IMR-90 (cell line): ENCODE results near the gene RGN. TPM values are rescaled to one million over a fixed set of nuclear protein-coding genes. Genes with fewer than 3 reads are reported as not detected.

ENCODE experiments used
- ATAC-seq: fragments of 200-7000 bp; cut with Tn5 transposase; 2 replicates; pipeline ENCODE4 v1.9.1; 2020; ENCODE audit warnings: low read depth, mild to moderate bottlenecking, moderate library complexity
- BruUV-seq: library from RNA; stranded (reverse); fragments of 400-500 nt; replicated peaks from 2 replicates; lab custom pipeline; 2021; lab: Mats Ljungman, UMichigan
- CTCF ChIA-PET: fragments of 300-600 bp; formaldehyde crosslinking; extraction: SDS; loops from one replicate; lab custom pipeline; 2021; ENCODE audit warnings: antibody characterized with exemption; lab: Yijun Ruan, JAX
- POLR2A ChIA-PET: fragments of 300-600 bp; sonication (Branson Sonifier 250); formaldehyde crosslinking; loops from one replicate; lab custom pipeline; 2022; ENCODE audit warnings: antibody characterized with exemption; ENCODE audit not compliant: unreplicated experiment; lab: Charles Lee
- DNase-seq: peaks from one replicate; pipeline ENCODE4 v3.0.0; 2013
- H2AFZ ChIP-seq: replicated peaks from 2 replicates; pipeline ENCODE3; 2013; ENCODE audit warnings: low read length, mild to moderate bottlenecking; ENCODE audit not compliant: poor library complexity
- H2AK5ac ChIP-seq: 2 replicates; pipeline ENCODE4 v1.6.1; 2013; ENCODE audit warnings: low read depth, low read length, inconsistent platforms
- H2AK9ac ChIP-seq: replicated peaks from 2 replicates; pipeline ENCODE3; 2013; ENCODE audit warnings: mild to moderate bottlenecking, low read depth, low read length, moderate library complexity; ENCODE audit not compliant: poor library complexity
- H2BK120ac ChIP-seq: 2 replicates; pipeline ENCODE4 v1.6.1; 2013; ENCODE audit warnings: low read depth, low read length, inconsistent platforms
- H2BK15ac ChIP-seq: 3 replicates; pipeline ENCODE4 v1.6.1; 2013; ENCODE audit warnings: low read depth, low read length, inconsistent platforms
- H2BK20ac ChIP-seq: 2 replicates; pipeline ENCODE4 v1.6.1; 2013; ENCODE audit warnings: low read depth, mild to moderate bottlenecking, inconsistent platforms, low read length, moderate library complexity
- H2BK5ac ChIP-seq: 2 replicates; pipeline ENCODE4 v1.6.1; 2013; ENCODE audit warnings: mild to moderate bottlenecking, low read depth, low read length, inconsistent platforms; ENCODE audit not compliant: poor library complexity, severe bottlenecking
- H3K14ac ChIP-seq: replicated peaks from 2 replicates; pipeline ENCODE4 v1.6.1; 2013; ENCODE audit warnings: low read depth, low read length, inconsistent platforms
- H3K18ac ChIP-seq: 2 replicates; pipeline ENCODE4 v1.6.1; 2013; ENCODE audit warnings: low read depth, low read length, control low read depth
- H3K23ac ChIP-seq: 2 replicates; pipeline ENCODE4 v1.6.1; 2013; ENCODE audit warnings: low read depth, low read length, inconsistent platforms
- H3K27ac ChIP-seq: 2 replicates; pipeline ENCODE4 v1.5.1; 2013; ENCODE audit warnings: mild to moderate bottlenecking, control low read depth, low read length; ENCODE audit not compliant: insufficient read depth
- H3K27me3 ChIP-seq: 2 replicates; pipeline ENCODE4 v1.6.1; 2013; ENCODE audit warnings: low read length; ENCODE audit not compliant: control insufficient read depth, insufficient read depth
- H3K36me3 ChIP-seq: 2 replicates; pipeline ENCODE4 v1.6.1; 2013; ENCODE audit warnings: low read length, mixed read lengths; ENCODE audit not compliant: control insufficient read depth, insufficient read depth
- H3K4ac ChIP-seq: 2 replicates; pipeline ENCODE4 v1.6.1; 2013; ENCODE audit warnings: low read depth, low read length, inconsistent platforms
- H3K4me1 ChIP-seq: 2 replicates; pipeline ENCODE4 v1.6.1; 2013; ENCODE audit warnings: low read length, mixed read lengths; ENCODE audit not compliant: control insufficient read depth, insufficient read depth
- H3K4me2 ChIP-seq: 2 replicates; pipeline ENCODE4 v1.6.1; 2013; ENCODE audit warnings: low read depth, mild to moderate bottlenecking, control low read depth, low read length, moderate library complexity
- H3K4me3 ChIP-seq: 2 replicates; pipeline ENCODE4 v1.5.1; 2013; ENCODE audit warnings: low read depth, mild to moderate bottlenecking, control low read depth, low read length, moderate library complexity; ENCODE audit not compliant: insufficient read depth
- H3K56ac ChIP-seq: 2 replicates; pipeline ENCODE4 v1.6.1; 2013; ENCODE audit warnings: low read length, inconsistent platforms; ENCODE audit not compliant: insufficient read depth; ENCODE audit errors: extremely low read depth
- H3K79me1 ChIP-seq, 2 experiments: 2 replicates each; pipeline ENCODE4 v1.6.1; 2013; ENCODE audit warnings: low read length in 2 of 2, inconsistent platforms in 1 of 2, low read depth in 1 of 2
- H3K9ac ChIP-seq: 2 replicates; pipeline ENCODE4 v1.6.1; 2013; ENCODE audit warnings: low read depth, low read length, control low read depth
- H3K9me1 ChIP-seq: 2 replicates; pipeline ENCODE4 v1.6.1; 2013; ENCODE audit warnings: low read length, inconsistent platforms; ENCODE audit not compliant: insufficient read depth
- H3K9me3 ChIP-seq: 2 replicates; pipeline ENCODE4 v1.6.1; 2013; ENCODE audit warnings: low read length; ENCODE audit not compliant: control insufficient read depth, insufficient read depth
- H4K20me1 ChIP-seq: 2 replicates; pipeline ENCODE4 v1.6.1; 2013; ENCODE audit warnings: low read length, inconsistent platforms; ENCODE audit not compliant: insufficient read depth
- H4K5ac ChIP-seq: 2 replicates; pipeline ENCODE4 v1.6.1; 2013; ENCODE audit warnings: mild to moderate bottlenecking, low read depth, low read length, control low read depth
- H4K8ac ChIP-seq, 2 experiments: 2 replicates each; pipeline ENCODE4 v1.6.1; 2013; ENCODE audit warnings: low read depth in 2 of 2, low read length in 2 of 2, control low read depth in 1 of 2, inconsistent platforms in 1 of 2
- H4K91ac ChIP-seq: 2 replicates; pipeline ENCODE4 v1.6.1; 2013; ENCODE audit warnings: low read depth, low read length, inconsistent platforms; ENCODE audit not compliant: insufficient read depth
- BHLHE40 ChIP-seq: fragments of 150-350 bp; IDR thresholded peaks from 2 replicates; pipeline ENCODE4 v1.6.1; 2016; ENCODE audit warnings: mild to moderate bottlenecking, low read depth, low read length
- CEBPB ChIP-seq: IDR thresholded peaks from 2 replicates; pipeline ENCODE4 v1.6.1; 2012; ENCODE audit warnings: low read depth, low read length, improper control_type of control experiment
- CHD1 ChIP-seq: IDR thresholded peaks from 2 replicates; pipeline ENCODE4 v1.6.1; 2012; ENCODE audit warnings: low read depth, low read length, improper control_type of control experiment
- CTCF ChIP-seq: conservative IDR thresholded peaks from 2 replicates; pipeline ENCODE4 v1.5.1; 2012; ENCODE audit warnings: mild to moderate bottlenecking, low read depth, low read length, improper control_type of control experiment
- FOS ChIP-seq: fragments of 150-350 bp; IDR thresholded peaks from 2 replicates; pipeline ENCODE4 v1.6.1; 2016; ENCODE audit warnings: low read depth, low read length
- MAFK ChIP-seq: IDR thresholded peaks from 2 replicates; pipeline ENCODE4 v1.6.1; 2012; ENCODE audit warnings: low read depth, low read length, improper control_type of control experiment
- MAZ ChIP-seq: IDR thresholded peaks from 2 replicates; pipeline ENCODE4 v1.6.1; 2012; ENCODE audit warnings: low read depth, mild to moderate bottlenecking, low read length, improper control_type of control experiment, moderate library complexity, borderline replicate concordance
- MXI1 ChIP-seq: IDR thresholded peaks from 2 replicates; pipeline ENCODE4 v1.6.1; 2012; ENCODE audit warnings: low read depth, mild to moderate bottlenecking, low read length, moderate library complexity, borderline replicate concordance
- POLR2A ChIP-seq: IDR thresholded peaks from 2 replicates; pipeline ENCODE4 v1.6.1; 2012; ENCODE audit warnings: mild to moderate bottlenecking, low read depth, low read length
- RAD21 ChIP-seq: IDR thresholded peaks from 2 replicates; pipeline ENCODE4 v1.6.1; 2012; ENCODE audit warnings: low read length, improper control_type of control experiment
- RFX5 ChIP-seq: IDR thresholded peaks from 2 replicates; pipeline ENCODE4 v1.8.0; 2012; ENCODE audit warnings: low read depth, mild to moderate bottlenecking, low read length, moderate library complexity
- SMC3 ChIP-seq: fragments of 150-350 bp; IDR thresholded peaks from 2 replicates; pipeline ENCODE4 v1.6.1; 2016; ENCODE audit warnings: low read depth, mild to moderate bottlenecking, antibody characterized with exemption, low read length, moderate library complexity
- WGBS, 2 experiments: methylation state at CpG; one replicate each; pipeline versions ENCODE4 v1.1.5 to v1.1.7; 2013; ENCODE audit warnings: missing lambda C conversion rate in 2 of 2; ENCODE audit not compliant: insufficient read length in 1 of 2; ENCODE audit errors: extremely low coverage in 2 of 2; 5-methylcytosine and 5-hydroxymethylcytosine counted together
- dilution Hi-C: fragments of 300-500 bp; cut with HindIII; formaldehyde crosslinking; loops from one replicate; pipeline ENCODE4 v1.14.3; 2018; ENCODE audit warnings: low sequenced_read_pairs; ENCODE audit not compliant: unreplicated experiment
- in situ Hi-C: fragments of 300-500 bp; cut with MboI; formaldehyde crosslinking; loops from 3 replicates; pipeline ENCODE4 v1.14.3; 2019; ENCODE audit warnings: low sequenced_read_pairs, inconsistent platforms, mixed read lengths
- intact Hi-C: fragments of 100-400 bp; cut with micrococcal nuclease; formaldehyde crosslinking; loops from 2 replicates; pipeline ENCODE4 v1.10.0; 2022
- polyA plus RNA-seq, 3 experiments: library from polyadenylated mRNA; depleted of rRNA; stranded (reverse); fragments of >200 nt; gene quantifications; 2 replicates each; pipeline ENCODE4 v1.2.3, GENCODE V29; 2012; ENCODE audit warnings: low replicate concordance in 1 of 3
- total RNA-seq: library from RNA; depleted of rRNA; stranded (reverse); fragments of >200 nt; gene quantifications from 2 replicates; pipeline ENCODE4 v1.2.3, GENCODE V29; 2012
- TF ChIP-seq, protein P1 (sequence below): fragments of 150-350 bp; IDR thresholded peaks from 2 replicates; pipeline ENCODE4 v1.6.1; 2017; ENCODE audit warnings: mild to moderate bottlenecking, antibody characterized with exemption, low read length, low read depth

Gene RGN
- total and polyA plus RNA-seq, 2 of the 4 experiments (the other 2 are of a cell fraction), result 0.18 to 0.26 TPM

GRCh38 chrX:47129157-47129898, 51.1 kb downstream of the RGN start:
- in situ Hi-C loops, result no loop called here
- DNase-seq (peak; percentile 95), ATAC-seq (peak; percentile 99)
- peak overlapping the region; percentile 49 for H3K18ac ChIP-seq
- H3K14ac ChIP-seq, result peak overlapping the region; percentile 87
- CTCF ChIA-PET, result interaction anchor here (0.5 to 0.8 kb wide), 2 partner anchors 36 to 401 kb away, joined by 3 read pairs; no protein-coding TSS in a partner anchor
- dilution Hi-C loops, result no loop called here
- H3K56ac ChIP-seq, result 0 out of 2 replicates have a peak overlapping the region, but pooled peaks have one; percentile 81
- peak overlapping the region; percentile 89 for H3K4me3 ChIP-seq
- H4K5ac ChIP-seq, result peak overlapping the region; percentile 83
- no peaks in the 10 kb centered on the region for H3K9me1 ChIP-seq
- H2BK15ac ChIP-seq, result peak overlapping the region; percentile 6; the same call in 1 of the 3 replicates
- H3K27me3 ChIP-seq, result peaks cover 6% of the 10 kb centered on the region
- H3K23ac ChIP-seq, result 0 out of 2 replicates have a peak overlapping the region, but pooled peaks have one; percentile 69
- peaks cover 0 to 2% of the 10 kb centered on the region in 2 experiments; a peak in 3 of 4 replicates for H3K79me1 ChIP-seq
- peak overlapping the region; percentile 87 for H3K9ac ChIP-seq
- H2AK9ac ChIP-seq, result peak overlapping the region; percentile 62
- POLR2A ChIA-PET, result interaction anchor here (0.7 to 1.0 kb wide), 2 partner anchors 11 to 16 kb away, joined by 3 read pairs; partner anchors contain the start of gene RBM10
- H2BK20ac ChIP-seq, result no peak overlapping the region
- peak overlapping the region; percentile 82 to 86 for H4K8ac ChIP-seq
- peak overlapping the region; percentile 61 for H2BK5ac ChIP-seq
- H3K4me2 ChIP-seq, result peak overlapping the region; percentile 66
- H2AK5ac ChIP-seq, result no peak overlapping the region
- no peaks in the 10 kb centered on the region for H3K36me3 ChIP-seq
- peak overlapping the region; percentile 65; the same call in 1 of the 2 replicates for H2BK120ac ChIP-seq
- H3K9me3 ChIP-seq, result no peaks in the 10 kb centered on the region
- H3K27ac ChIP-seq, result peak overlapping the region; percentile 77
- 35% methylated on average over 12 of the region's 31 CpGs; no CpG with 5 or more reads in 1 of the 2 experiments for WGBS, 2 experiments
- TF ChIP-seq RFX5 (no peak), CTCF (no peak), CHD1 (no peak), FOS (peak; percentile 42; the same call in 1 of the 2 replicates), POLR2A (no peak; the same call in 1 of the 2 replicates), MAFK (no peak), MXI1 (0 out of 2 replicates have a peak, but pooled peaks have one; percentile 58), BHLHE40 (no peak), MAZ (no peak; the same call in 1 of the 2 replicates), RAD21 (no peak), SMC3 (no peak), CEBPB (no peak)
- TF ChIP-seq, protein P1, sequence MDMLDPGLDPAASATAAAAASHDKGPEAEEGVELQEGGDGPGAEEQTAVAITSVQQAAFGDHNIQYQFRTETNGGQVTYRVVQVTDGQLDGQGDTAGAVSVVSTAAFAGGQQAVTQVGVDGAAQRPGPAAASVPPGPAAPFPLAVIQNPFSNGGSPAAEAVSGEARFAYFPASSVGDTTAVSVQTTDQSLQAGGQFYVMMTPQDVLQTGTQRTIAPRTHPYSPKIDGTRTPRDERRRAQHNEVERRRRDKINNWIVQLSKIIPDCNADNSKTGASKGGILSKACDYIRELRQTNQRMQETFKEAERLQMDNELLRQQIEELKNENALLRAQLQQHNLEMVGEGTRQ, result no peak
- no peaks in the 10 kb centered on the region for H4K20me1 ChIP-seq
- BruUV-seq, result no TSS peak
- H3K4me1 ChIP-seq, result no peaks in the 10 kb centered on the region
- H4K91ac ChIP-seq, result peak overlapping the region; percentile 67
- intact Hi-C loops, result no loop called here
- H2AFZ ChIP-seq, result peak overlapping the region; percentile 87
- peak overlapping the region; percentile 88 for H3K4ac ChIP-seq
